H1 (cell line): ENCODE results near the gene USP35. TPM values are rescaled to one million over a fixed set of nuclear protein-coding genes. Genes with fewer than 3 reads are reported as not detected.

ENCODE experiments used
- CTCF ChIA-PET: fragments of 300-600 bp; sonication (Branson Sonifier 250); formaldehyde crosslinking; loops from one replicate; lab custom pipeline; 2021; ENCODE audit not compliant: partially characterized antibody; lab: Charles Lee
- POLR2A ChIA-PET: fragments of 300-600 bp; sonication (Branson Sonifier 250); formaldehyde crosslinking; loops from one replicate; lab custom pipeline; 2021; ENCODE audit warnings: inconsistent platforms; ENCODE audit not compliant: partially characterized antibody; lab: Charles Lee
- DNase-seq, 2 experiments: peaks; one replicate each; pipeline versions ENCODE4 v3.0.0 to v3.0.0-alpha.2; 2010 to 2022; ENCODE audit warnings: low spot score in 2 of 2, low read depth in 1 of 2, mixed read lengths in 1 of 2
- FAIRE-seq: peaks from 2 replicates; lab custom pipeline; 2011; peaks lifted over from hg19 to GRCh38; lab: Jason Lieb, UNC
- H2AFZ ChIP-seq: 2 replicates; pipeline ENCODE4 v1.8.1; 2012; ENCODE audit warnings: low read length, inconsistent platforms
- H2AK5ac ChIP-seq: 2 replicates; pipeline ENCODE4 v1.6.1; 2013; ENCODE audit warnings: low read depth, low read length
- H2BK120ac ChIP-seq: replicated peaks from 2 replicates; pipeline ENCODE3; 2013; ENCODE audit warnings: low read depth, low read length, inconsistent platforms
- H2BK12ac ChIP-seq: 2 replicates; pipeline ENCODE4 v1.6.1; 2013; ENCODE audit warnings: low read depth, low read length
- H2BK15ac ChIP-seq: 2 replicates; pipeline ENCODE4 v1.6.1; 2013; ENCODE audit warnings: low read length
- H2BK20ac ChIP-seq: 2 replicates; pipeline ENCODE4 v1.6.1; 2013; ENCODE audit warnings: low read length
- H2BK5ac ChIP-seq: 2 replicates; pipeline ENCODE4 v1.6.1; 2013; ENCODE audit warnings: low read depth, low read length
- H3K14ac ChIP-seq: 2 replicates; pipeline ENCODE4 v1.6.1; 2013; ENCODE audit warnings: inconsistent platforms; ENCODE audit not compliant: insufficient read length
- H3K18ac ChIP-seq: 2 replicates; pipeline ENCODE4 v1.6.1; 2013; ENCODE audit warnings: low read length; ENCODE audit errors: extremely low read depth
- H3K23ac ChIP-seq: 2 replicates; pipeline ENCODE4 v1.6.1; 2013; ENCODE audit warnings: inconsistent platforms; ENCODE audit not compliant: insufficient read length
- H3K23me2 ChIP-seq: 2 replicates; pipeline ENCODE4 v1.6.1; 2013; ENCODE audit warnings: low read depth, low read length
- H3K27ac ChIP-seq: 2 replicates; pipeline ENCODE4 v1.6.1; 2011; ENCODE audit warnings: low read depth, low read length, inconsistent platforms
- H3K27me3 ChIP-seq, 4 experiments: replicated peaks in 1 of 4; 1 replicate in 1 of 4; 2 replicates in 3 of 4; pipeline versions ENCODE4 v1.6.1 to v1.8.1; 2011 to 2013; ENCODE audit warnings: low read length in 3 of 4, mild to moderate bottlenecking in 3 of 4, inconsistent platforms in 2 of 4, mixed read lengths in 2 of 4, moderate library complexity in 1 of 4; ENCODE audit not compliant: control insufficient read depth in 3 of 4, insufficient read depth in 3 of 4; ENCODE audit errors: extremely low read depth in 1 of 4
- H3K36me3 ChIP-seq, 4 experiments: 2 replicates each; pipeline versions ENCODE4 v1.6.1 to v1.8.1; 2011 to 2013; ENCODE audit warnings: mild to moderate bottlenecking in 4 of 4, low read length in 3 of 4, moderate library complexity in 2 of 4, control low read depth in 1 of 4, inconsistent platforms in 1 of 4; ENCODE audit not compliant: insufficient read depth in 4 of 4, control insufficient read depth in 2 of 4
- H3K4ac ChIP-seq: replicated peaks from 2 replicates; pipeline ENCODE3; 2013; ENCODE audit warnings: low read length, low read depth, mixed read lengths, inconsistent platforms; ENCODE audit not compliant: insufficient read length
- H3K4me1 ChIP-seq, 4 experiments: replicated peaks in 1 of 4; 1 replicate in 1 of 4; 2 replicates in 3 of 4; pipeline versions ENCODE4 v1.6.1 to v1.8.1; 2011 to 2013; ENCODE audit warnings: low read length in 3 of 4, inconsistent platforms in 2 of 4, mixed read lengths in 1 of 4; ENCODE audit not compliant: insufficient read depth in 4 of 4, control insufficient read depth in 3 of 4
- H3K4me2 ChIP-seq, 2 experiments: 2 replicates each; pipeline versions ENCODE4 v1.6.1 to v1.8.1; 2011 to 2013; ENCODE audit warnings: low read depth in 2 of 2, low read length in 2 of 2, control low read depth in 1 of 2, inconsistent platforms in 1 of 2, mild to moderate bottlenecking in 1 of 2; ENCODE audit not compliant: insufficient read depth in 1 of 2
- H3K4me3 ChIP-seq, 4 experiments: fragments of 200-600, 300-600 bp in 1 of 4; sonication (generic), shearing (Covaris generic), sonication (Bioruptor Twin) in 1 of 4; 2 replicates each; pipeline versions ENCODE4 v1.5.1 to v1.8.1; 2011 to 2016; ENCODE audit warnings: low read length in 4 of 4, low read depth in 3 of 4, control low read depth in 2 of 4, inconsistent platforms in 2 of 4, mild to moderate bottlenecking in 2 of 4, mixed read lengths in 1 of 4, moderate library complexity in 1 of 4; ENCODE audit not compliant: insufficient read depth in 2 of 4; ENCODE audit errors: extremely low read depth in 1 of 4
- H3K56ac ChIP-seq: replicated peaks from 2 replicates; pipeline ENCODE3; 2013; ENCODE audit warnings: low read depth, mild to moderate bottlenecking, mixed read lengths, low read length, inconsistent platforms; ENCODE audit not compliant: insufficient read length
- H3K79me1 ChIP-seq: 2 replicates; pipeline ENCODE4 v1.6.1; 2013; ENCODE audit warnings: low read depth, low read length, control low read depth
- H3K79me2 ChIP-seq, 2 experiments: 2 replicates each; pipeline versions ENCODE4 v1.6.1 to v1.8.1; 2012 to 2013; ENCODE audit warnings: low read length in 2 of 2, mild to moderate bottlenecking in 2 of 2, inconsistent platforms in 1 of 2; ENCODE audit not compliant: insufficient read depth in 2 of 2, control insufficient read depth in 1 of 2
- H3K9ac ChIP-seq, 4 experiments: replicated peaks in 1 of 4; 1 replicate in 1 of 4; 2 replicates in 3 of 4; pipeline versions ENCODE4 v1.6.1 to v1.8.1; 2011 to 2013; ENCODE audit warnings: low read depth in 3 of 4, low read length in 3 of 4, control low read depth in 2 of 4, mild to moderate bottlenecking in 2 of 4, moderate library complexity in 2 of 4, inconsistent platforms in 1 of 4; ENCODE audit errors: extremely low read depth in 1 of 4
- H3K9me3 ChIP-seq, 2 experiments: 2 replicates each; pipeline versions ENCODE4 v1.6.1 to v1.8.1; 2012 to 2013; ENCODE audit warnings: mild to moderate bottlenecking in 2 of 2, moderate library complexity in 2 of 2, control low read depth in 1 of 2, inconsistent platforms in 1 of 2, low read depth in 1 of 2, low read length in 1 of 2, mixed read lengths in 1 of 2; ENCODE audit not compliant: insufficient read depth in 2 of 2
- H4K20me1 ChIP-seq, 2 experiments: replicated peaks in 1 of 2; 2 replicates each; pipeline versions ENCODE3 to v1.8.1; 2011 to 2013; ENCODE audit warnings: inconsistent platforms in 2 of 2, low read length in 2 of 2, mild to moderate bottlenecking in 1 of 2; ENCODE audit not compliant: insufficient read depth in 2 of 2, control insufficient read depth in 1 of 2
- H4K5ac ChIP-seq: 2 replicates; pipeline ENCODE4 v1.6.1; 2013; ENCODE audit warnings: low read length, low read depth, mixed read lengths, inconsistent platforms; ENCODE audit not compliant: insufficient read length
- H4K8ac ChIP-seq: 2 replicates; pipeline ENCODE4 v1.8.0; 2013; ENCODE audit warnings: mild to moderate bottlenecking, moderate library complexity, low read length, inconsistent platforms; ENCODE audit not compliant: insufficient read depth; ENCODE audit errors: extremely low read depth
- H4K91ac ChIP-seq: replicated peaks from 2 replicates; pipeline ENCODE3; 2013; ENCODE audit warnings: low read length, mixed read lengths, inconsistent platforms; ENCODE audit not compliant: insufficient read length
- BRCA1 ChIP-seq: IDR thresholded peaks from 2 replicates; pipeline ENCODE4 v1.6.1; 2012; ENCODE audit warnings: low read depth, low read length, improper control_type of control experiment
- CBX8 ChIP-seq: fragments of 300-800, 300-1000 bp; sonication (generic); IDR thresholded peaks from 2 replicates; pipeline ENCODE4 v1.7.1; 2016; ENCODE audit warnings: low read depth, low read length, borderline replicate concordance
- EGR1 ChIP-seq: IDR thresholded peaks from 2 replicates; pipeline ENCODE4 v1.6.1; 2011; ENCODE audit warnings: low read depth, low read length, borderline replicate concordance
- HDAC6 ChIP-seq: IDR thresholded peaks from one replicate; pipeline ENCODE4 v1.7.1; 2012; ENCODE audit warnings: low read depth, mild to moderate bottlenecking, inconsistent platforms, low read length, moderate library complexity
- NANOG ChIP-seq: IDR thresholded peaks from 2 replicates; pipeline ENCODE4 v1.6.1; 2011; ENCODE audit warnings: low read length, low read depth, mild to moderate bottlenecking, inconsistent platforms; ENCODE audit not compliant: insufficient read depth, poor library complexity, severe bottlenecking
- RFX5 ChIP-seq: IDR thresholded peaks from 2 replicates; pipeline ENCODE4 v1.6.1; 2011; ENCODE audit warnings: low read depth, low read length, improper control_type of control experiment, borderline replicate concordance
- SAP30 ChIP-seq: fragments of 300-600 bp; sonication (generic); IDR thresholded peaks from 2 replicates; pipeline ENCODE4 v1.7.1; 2012; ENCODE audit warnings: low read length, moderate library complexity, mild to moderate bottlenecking, inconsistent platforms; ENCODE audit not compliant: insufficient read depth, insufficient replicate concordance
- SRF ChIP-seq: IDR thresholded peaks from 2 replicates; pipeline ENCODE4 v1.6.1; 2011; ENCODE audit warnings: mild to moderate bottlenecking, low read depth, low read length, moderate library complexity
- TBP ChIP-seq: IDR thresholded peaks from 2 replicates; pipeline ENCODE4 v1.6.1; 2011; ENCODE audit warnings: low read depth, low read length, improper control_type of control experiment
- USF2 ChIP-seq: IDR thresholded peaks from 2 replicates; pipeline ENCODE4 v1.6.1; 2011; ENCODE audit warnings: low read length, improper control_type of control experiment
- YY1 ChIP-seq: IDR thresholded peaks from 2 replicates; pipeline ENCODE4 v1.6.1; 2011; ENCODE audit warnings: low read depth, mild to moderate bottlenecking, low read length
- polyA plus RNA-seq, 7 experiments: library from polyadenylated mRNA; depleted of rRNA in 3 of 7; stranded (reverse) in 5 of 7; unstranded in 2 of 7; fragments of >200 nt in 5 of 7; fragments of 200-250 nt in 2 of 7; gene quantifications; 1 replicate in 5 of 7; 2 replicates in 1 of 7; 4 replicates in 1 of 7; pipeline versions ENCODE4 v1.2.1 to v1.2.3, GENCODE V29; 2011 to 2013; ENCODE audit warnings: missing spikeins in 2 of 7, mixed read lengths in 2 of 7
- total RNA-seq: library from RNA; stranded (reverse); fragmentation: NEBNext Ultra II Directional; extraction: Animal tissue kit (Norgen Biotek cat#: 25700); gene quantifications from 2 replicates; pipeline ENCODE4 v1.2.1, GENCODE V29; 2021

Gene USP35
- total and polyA plus RNA-seq, 2 of the 8 experiments (the other 6 are each of a cell fraction or from before 2014, with no cell fraction given): 4.6 to 6.8 TPM

- Histone ChIP-seq H3K27me3 (no peaks in the 10 kb centered on the region), H2BK5ac (no peak overlapping the region), H3K23me2 (no peaks in the 10 kb centered on the region), H2BK20ac (no peak overlapping the region), H2AK5ac (no peak overlapping the region), H2BK120ac (no peak overlapping the region), H3K9ac (no peak overlapping the region), H3K79me1 (no peaks in the 10 kb centered on the region), H3K4me3 (no peak overlapping the region), H4K91ac (no peak overlapping the region), H3K9me3 (no peaks in the 10 kb centered on the region), H3K14ac (no peak overlapping the region), H2AFZ (no peak overlapping the region), H2BK15ac (no peak overlapping the region), H2BK12ac (no peak overlapping the region), H3K27ac (no peak overlapping the region), H3K56ac (no peak overlapping the region), H4K8ac (no peak overlapping the region), H4K20me1 (no peaks in the 10 kb centered on the region), H3K36me3 (no peaks in the 10 kb centered on the region), H3K4me2 (no peak overlapping the region), H3K79me2 (no peaks in the 10 kb centered on the region; a peak in 1 of 4 replicates), H4K5ac (no peak overlapping the region), H3K18ac (no peak overlapping the region), H3K23ac (no peak overlapping the region), H3K4ac (no peak overlapping the region), H3K4me1 (no peaks in the 10 kb centered on the region)
- DNase-seq (no peak), FAIRE-seq (no peak)
- TF ChIP-seq YY1: no peak
- no peak for TF ChIP-seq SRF
- TF ChIP-seq TBP: no peak
- TF ChIP-seq EGR1: no peak
- no peak for TF ChIP-seq RFX5
- TF ChIP-seq BRCA1: no peak
- no peak for TF ChIP-seq USF2
- no peak for TF ChIP-seq NANOG
- TF ChIP-seq HDAC6: no peak
- TF ChIP-seq CBX8: no peak
- TF ChIP-seq SAP30: no peak
- POLR2A ChIA-PET: no interaction called here
- CTCF ChIA-PET: interaction anchor here (1.4 kb wide), 1 partner anchor 8 kb away, joined by 5 read pairs; no protein-coding TSS in a partner anchor
Observed at GRCh38 chr11:78237293-78238046, 48.8 kb downstream of the USP35 start.
